Measurements from ENCODE around the gene CCDC91. TPM values are rescaled to one million over a fixed set of nuclear protein-coding genes. Genes with fewer than 3 reads are reported as not detected.

Gene CCDC91
- total RNA-seq, 6 experiments from 2014 or later: 10.0 to 21.5 (median 13.9) TPM

DNA sequence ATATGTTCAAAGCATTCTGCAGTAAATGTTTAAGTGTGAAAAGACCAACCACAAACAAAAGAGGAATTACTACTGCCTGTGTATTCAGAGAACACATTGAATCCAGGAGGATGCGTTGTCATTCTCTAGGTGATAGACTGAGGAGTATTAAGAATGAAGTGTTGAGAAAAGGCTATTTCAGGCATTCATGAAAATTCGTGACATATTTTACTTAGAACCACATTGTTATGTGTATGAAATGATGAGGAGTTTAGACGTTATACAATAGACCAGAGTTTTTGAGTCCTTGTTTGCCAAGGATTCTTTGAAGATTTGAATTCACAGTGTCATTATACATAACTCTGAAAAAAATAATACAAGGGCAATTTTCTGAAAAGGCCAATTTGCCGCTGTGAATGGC is 251.8 kb downstream of the CCDC91 start:
- no peak for TF ChIP-seq POLR2A (IDR thresholded peaks at IDR 0.05)
- no peak for TF ChIP-seq CTCF (IDR thresholded peaks at IDR 0.05)
- ATAC-seq (no peak), DNase-seq (no peak)
- WGBS (ENCODE audit: insufficient coverage, low coverage, low lambda C conversion rate, missing lambda C conversion rate): 93% methylated on average over 4 of the region's 4 CpGs
- intact Hi-C loops (cut with DNase I): no loop called here
- no peaks in the 10 kb centered on the region for H3K4me1 ChIP-seq
- H3K4me3 ChIP-seq: no peak overlapping the region
- H3K27ac ChIP-seq: no peak overlapping the region
- H3K27me3 ChIP-seq: no peaks in the 10 kb centered on the region
- no peaks in the 10 kb centered on the region for H3K9me3 ChIP-seq
- no peaks in the 10 kb centered on the region for H3K36me3 ChIP-seq

GRCh38 chr12:28443337-28443736 is 253.1 kb downstream of the CCDC91 start:
- Histone ChIP-seq H3K4me3 (no peak overlapping the region), H3K27me3 (no peaks in the 10 kb centered on the region), H3K9me3 (no peaks in the 10 kb centered on the region), H3K27ac (no peak overlapping the region), H3K4me1 (no peaks in the 10 kb centered on the region), H3K36me3 (no peaks in the 10 kb centered on the region)
- DNase-seq (no peak), ATAC-seq (no peak)
- TF ChIP-seq CTCF (IDR thresholded peaks at IDR 0.05): no peak
- intact Hi-C loops (cut with DNase I): no loop called here

- no peaks in the 10 kb centered on the region for H3K27me3 ChIP-seq
- H3K27ac ChIP-seq: no peak overlapping the region
- DNase-seq (no peak), ATAC-seq (no peak)
- no peaks in the 10 kb centered on the region for H3K9me3 ChIP-seq
- TF ChIP-seq CTCF (IDR thresholded peaks at IDR 0.05) (no peak), POLR2A (IDR thresholded peaks at IDR 0.05) (no peak)
- no peaks in the 10 kb centered on the region for H3K36me3 ChIP-seq
- intact Hi-C loops (cut with DNase I): no loop called here
- H3K4me1 ChIP-seq: no peaks in the 10 kb centered on the region
- H3K4me3 ChIP-seq: no peak overlapping the region
Measured at GRCh38 chr12:28446031-28446430, 255.8 kb downstream of the CCDC91 start.

DNA sequence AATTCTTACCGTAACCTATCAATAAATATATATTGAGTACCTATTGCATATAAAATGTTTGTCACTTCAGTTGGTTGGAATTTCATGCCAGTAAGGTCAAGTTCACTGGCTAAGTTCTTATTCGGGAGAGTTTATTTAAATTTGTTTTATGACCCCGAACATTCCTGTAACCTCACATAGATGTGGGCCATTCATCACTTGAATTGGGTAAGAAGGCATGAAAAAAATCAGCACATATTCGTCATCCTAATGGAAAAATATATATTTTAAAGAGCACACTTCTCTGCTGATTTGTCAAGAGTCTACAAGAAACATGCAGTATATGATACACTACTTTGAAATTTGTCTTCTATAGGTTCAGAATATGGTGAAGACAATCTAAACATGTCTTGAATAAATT is 263.4 kb downstream of the CCDC91 start:
- TF ChIP-seq CTCF (IDR thresholded peaks at IDR 0.05) (no peak), POLR2A (IDR thresholded peaks at IDR 0.05) (no peak)

GRCh38 chr12:28456934-28457710 is 266.9 kb downstream of the CCDC91 start:
- H3K9me3 ChIP-seq: no peaks in the 10 kb centered on the region
- no peak for TF ChIP-seq CTCF (IDR thresholded peaks at IDR 0.05)
- TF ChIP-seq POLR2A (IDR thresholded peaks at IDR 0.05): no peak
- no peaks in the 10 kb centered on the region for H3K4me1 ChIP-seq
- intact Hi-C loops (cut with DNase I): no loop called here
- no peak for DNase-seq
- no peak overlapping the region for H3K4me3 ChIP-seq
- peaks cover 0 to 2% (median 0%) of the 10 kb centered on the region in 4 donors for H3K36me3 ChIP-seq
- 80% methylated on average over 5 of the region's 5 CpGs for WGBS (ENCODE audit: insufficient coverage, low coverage, low lambda C conversion rate, missing lambda C conversion rate)
- H3K27ac ChIP-seq: no peak overlapping the region
- no peak for ATAC-seq
- no peaks in the 10 kb centered on the region for H3K27me3 ChIP-seq

More for the DNA sequence above, 263.4 kb downstream of the CCDC91 start:
- intact Hi-C loops (cut with DNase I): no loop called here
- WGBS (ENCODE audit: insufficient coverage, low coverage, low lambda C conversion rate, missing lambda C conversion rate): 92% methylated on average over 4 of the region's 4 CpGs
- ATAC-seq: no peak
- no peaks in the 10 kb centered on the region for H3K4me1 ChIP-seq
- H3K9me3 ChIP-seq: no peaks in the 10 kb centered on the region
- DNase-seq: no peak
- no peaks in the 10 kb centered on the region for H3K27me3 ChIP-seq
- no peak overlapping the region for H3K27ac ChIP-seq
- no peak overlapping the region for H3K4me3 ChIP-seq
- peaks cover 0 to 2% (median 0%) of the 10 kb centered on the region in 4 donors for H3K36me3 ChIP-seq
